Astrocyte of the cerebellum (primary cell): ENCODE measurements around the gene TARS3.

ENCODE experiments used
- DNase-seq: peaks from one replicate; pipeline ENCODE4 v3.0.0-alpha.2; 2011; ENCODE audit warnings: low read depth
- H3K4me3 ChIP-seq: 2 replicates; pipeline ENCODE4 v1.5.1; 2011; ENCODE audit warnings: mild to moderate bottlenecking, low read depth, low read length, moderate library complexity
- CTCF ChIP-seq: IDR thresholded peaks from 2 replicates; pipeline ENCODE4 v1.5.1; 2012; ENCODE audit warnings: low read length, low read depth, moderate library complexity, mild to moderate bottlenecking; ENCODE audit errors: missing control alignments
- in situ Hi-C: cut with HindIII; loops from 2 replicates; pipeline ENCODE4 v1.10.0; 2017; ENCODE audit warnings: low sequenced_read_pairs

TARS3 gene

GRCh38 chr15:101733545-101733944, 9.3 kb upstream of the TARS3 start:
- in situ Hi-C loops: no loop called here
- TF ChIP-seq CTCF: no peak
- no peak for DNase-seq
- no peak overlapping the region for H3K4me3 ChIP-seq

GRCh38 chr15:101732772-101733171, 8.5 kb upstream of the TARS3 start:
- H3K4me3 ChIP-seq: no peak overlapping the region
- TF ChIP-seq CTCF: no peak
- in situ Hi-C loops: no loop called here
- no peak for DNase-seq

GRCh38 chr15:101731746-101732145, 7.5 kb upstream of the TARS3 start:
- in situ Hi-C loops: no loop called here
- no peak for DNase-seq
- H3K4me3 ChIP-seq: no peak overlapping the region
- no peak for TF ChIP-seq CTCF

- DNase-seq: no peak
- in situ Hi-C loops: loop anchor here (10.0 kb wide), 1 partner anchor 432 kb away; the partner anchor contains the start of gene SNRPA1
- no peak for TF ChIP-seq CTCF
- no peak overlapping the region for H3K4me3 ChIP-seq
Observed at GRCh38 chr15:101727186-101727585, 2.9 kb upstream of the TARS3 start.

- H3K4me3 ChIP-seq: no peak overlapping the region
- no peak for DNase-seq
- in situ Hi-C loops: loop anchor here (10.0 kb wide), 1 partner anchor 430 kb away; the partner anchor contains the start of gene SNRPA1
- no peak for TF ChIP-seq CTCF
Observed at GRCh38 chr15:101725073-101725472, 800 bp upstream of the TARS3 start.

- in situ Hi-C loops: loop anchor here (10.0 kb wide), 1 partner anchor 430 kb away; the partner anchor contains the start of gene SNRPA1
- DNase-seq: no peak
- no peak for TF ChIP-seq CTCF
- H3K4me3 ChIP-seq: peak overlapping the region; percentile 17
Observed at GRCh38 chr15:101724675-101725005, 367 bp upstream of the TARS3 start.
